GM19351 (cell line): Measurements from ENCODE around the gene MOB1B.
A peak's percentile ranks its signal among the peaks of the same experiment; 100 is the strongest.
"Not testable (repeated sequence)": the region's sequence is repeated elsewhere in the genome, so short reads cannot be mapped to it uniquely, and the experiment has no call there.

Experiments used
- ATAC-seq: cut with Tn5 transposase; IDR thresholded peaks from one replicate; pipeline ENCODE4 v1.9.1; 2021; ENCODE audit warnings: mild to moderate bottlenecking, moderate library complexity; ENCODE audit not compliant: unreplicated experiment

MOB1B gene

DNA sequence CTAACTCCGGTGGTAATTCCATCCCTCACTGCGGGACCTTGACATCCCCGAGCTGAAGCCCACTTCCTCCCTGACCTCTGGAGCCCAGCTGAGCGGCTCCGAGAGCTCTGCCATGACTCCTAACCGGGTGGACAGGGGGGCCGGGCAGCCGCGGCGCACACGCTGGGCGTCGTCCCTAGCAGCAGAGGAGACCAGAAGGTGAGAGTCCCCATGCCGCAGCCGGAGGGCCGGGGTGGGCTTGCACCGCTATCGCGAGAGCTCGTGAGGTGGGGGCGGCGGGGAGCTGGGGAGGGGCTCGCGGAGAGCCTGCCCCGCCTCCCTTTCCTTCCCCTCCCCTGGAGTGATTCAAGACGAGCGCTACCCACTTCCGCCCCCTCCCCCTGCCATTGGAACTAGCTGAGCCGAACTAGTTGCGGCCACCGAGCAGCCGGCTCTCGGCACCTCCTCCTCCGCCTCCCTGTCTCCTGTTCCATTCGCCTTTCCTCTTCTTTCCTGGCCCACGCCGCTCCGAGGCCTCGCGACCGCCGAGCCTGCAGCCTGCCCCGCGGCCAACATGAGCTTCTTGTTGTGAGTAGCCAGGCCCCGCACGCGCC, at the start of gene MOB1B:
TSS of gene MOB1B (plus strand) at position 386 of the 593 bp plus-strand sequence. CDS start at position 554, 168 bp downstream.
- peak; percentile 91 for ATAC-seq

DNA sequence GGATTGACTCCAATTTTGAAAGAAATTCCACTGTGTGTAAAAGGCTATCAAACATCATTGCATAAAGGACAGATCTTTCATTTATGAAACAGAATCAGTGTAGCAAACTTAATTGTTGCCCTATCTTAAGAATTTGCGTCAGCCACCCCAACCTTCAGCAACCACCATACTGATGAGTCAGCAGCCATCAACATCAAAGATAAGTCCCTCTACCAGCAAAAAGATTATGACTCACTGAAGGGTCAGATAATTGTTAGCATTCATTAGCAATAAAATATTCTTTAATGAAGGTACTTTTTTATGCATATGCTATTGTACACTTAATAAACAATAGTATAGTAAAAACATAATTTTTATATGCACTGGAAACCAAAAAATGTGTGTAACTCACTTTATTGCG, 46.7 kb upstream of the MOB1B start:
- ATAC-seq = no peak

DNA sequence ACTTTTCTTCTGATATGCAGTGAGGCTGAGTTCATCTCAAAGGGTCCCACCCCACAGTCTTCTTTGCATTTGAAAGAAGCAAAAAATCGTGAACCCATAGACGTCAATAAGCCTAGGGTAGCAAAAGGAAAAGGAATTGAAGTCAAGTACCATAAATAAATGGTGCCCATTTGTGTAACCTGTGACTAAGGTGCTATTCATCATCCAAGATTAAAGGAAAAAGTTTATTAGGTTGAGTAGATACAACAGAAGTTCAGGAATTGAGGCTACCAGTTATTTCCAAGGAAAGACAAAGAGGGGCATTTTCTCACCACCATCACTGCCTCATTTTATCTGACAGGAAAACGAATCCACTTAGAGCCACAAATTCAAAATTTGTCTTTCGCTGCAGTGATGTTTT, 43.7 kb upstream of the MOB1B start:
- no peak for ATAC-seq

DNA sequence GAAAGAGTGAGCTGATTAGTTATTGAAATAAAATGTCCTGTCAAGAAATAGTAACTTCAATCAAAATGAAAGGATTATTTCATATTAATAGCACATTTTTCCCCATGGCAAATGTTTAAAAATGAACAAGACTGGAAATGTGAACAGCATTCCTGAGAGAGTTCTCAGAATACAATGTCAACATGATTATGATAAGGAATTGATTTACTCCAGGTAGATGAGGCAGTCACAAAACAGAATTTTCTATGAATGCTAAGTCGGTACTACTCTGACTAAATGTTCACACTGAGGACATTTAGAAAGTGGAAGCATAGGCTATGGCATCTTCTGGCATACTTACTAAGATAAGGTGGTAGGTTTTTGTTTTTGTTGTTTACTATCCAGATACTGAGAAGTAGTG, 43.1 kb upstream of the MOB1B start:
- ATAC-seq = no peak

DNA sequence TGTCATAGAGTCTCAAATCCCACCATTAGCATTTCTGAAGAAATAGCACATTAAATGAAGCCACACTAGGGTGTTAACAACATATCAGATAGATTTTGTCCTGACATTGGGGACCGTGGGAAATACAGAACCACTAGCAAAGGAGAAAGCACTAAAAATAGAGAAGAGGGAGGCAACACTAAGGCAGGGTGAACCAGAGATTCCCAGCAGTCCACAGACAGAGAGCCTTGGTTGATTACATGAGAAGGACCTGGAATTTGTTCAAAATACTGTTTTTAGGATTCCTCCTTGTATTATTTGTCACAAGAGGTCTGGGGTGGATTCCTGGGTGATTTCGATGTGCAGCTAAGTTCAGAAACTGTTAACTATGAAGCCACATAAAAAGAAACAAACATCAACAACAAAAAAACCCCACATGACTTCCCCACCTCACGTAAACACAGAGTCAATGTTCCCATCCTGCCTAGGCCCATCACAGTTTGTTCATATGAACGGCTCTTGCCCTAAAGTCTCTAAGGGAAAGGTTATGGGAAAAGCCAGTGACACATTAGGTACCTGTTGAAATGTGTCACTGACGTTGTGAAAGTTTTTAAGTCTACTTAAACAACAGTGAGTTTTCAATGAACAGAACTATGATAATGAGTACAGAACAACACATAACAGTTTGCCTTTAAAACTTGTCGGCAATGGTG, 38.9 kb upstream of the MOB1B start:
- peak; percentile 75 for ATAC-seq

DNA sequence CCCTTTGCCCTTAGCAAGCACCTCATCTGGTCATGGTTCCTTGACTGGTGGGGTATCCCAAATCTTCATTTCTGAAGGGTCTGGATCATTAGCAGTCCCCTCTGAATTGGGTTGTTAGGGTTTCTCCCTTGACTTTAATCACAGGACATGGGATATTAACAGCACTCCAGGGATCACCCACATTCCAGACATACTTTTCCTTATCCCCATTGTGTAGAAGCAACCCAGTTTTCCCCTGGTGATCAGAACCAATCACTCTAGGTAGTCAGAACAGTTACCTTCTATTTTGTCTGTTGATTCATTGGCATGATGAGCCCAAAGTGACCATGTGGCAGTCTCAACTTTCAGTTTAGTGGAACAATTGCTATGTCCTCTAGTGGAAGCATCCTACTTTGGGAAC, 33.4 kb upstream of the MOB1B start:
- no peak for ATAC-seq

DNA sequence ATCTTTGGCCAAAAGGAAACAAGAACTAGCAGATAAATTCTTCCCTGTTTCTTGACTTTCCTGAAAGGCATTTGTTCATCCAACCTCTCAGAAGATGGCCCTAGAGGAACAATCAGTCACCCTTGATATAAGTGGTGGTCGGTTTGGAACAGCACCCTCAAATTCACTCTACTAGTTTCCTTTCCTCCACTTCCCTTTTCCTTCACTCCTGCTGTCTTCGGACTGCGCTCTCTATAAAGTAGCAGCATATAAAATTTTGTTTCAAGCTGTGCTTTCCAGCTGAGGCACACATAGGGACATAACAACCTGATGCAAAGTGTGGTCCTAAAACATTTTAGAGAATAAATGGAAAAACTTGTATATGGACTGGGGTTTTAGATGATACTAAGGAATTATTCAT, 29.0 kb upstream of the MOB1B start:
- ATAC-seq = no peak

DNA sequence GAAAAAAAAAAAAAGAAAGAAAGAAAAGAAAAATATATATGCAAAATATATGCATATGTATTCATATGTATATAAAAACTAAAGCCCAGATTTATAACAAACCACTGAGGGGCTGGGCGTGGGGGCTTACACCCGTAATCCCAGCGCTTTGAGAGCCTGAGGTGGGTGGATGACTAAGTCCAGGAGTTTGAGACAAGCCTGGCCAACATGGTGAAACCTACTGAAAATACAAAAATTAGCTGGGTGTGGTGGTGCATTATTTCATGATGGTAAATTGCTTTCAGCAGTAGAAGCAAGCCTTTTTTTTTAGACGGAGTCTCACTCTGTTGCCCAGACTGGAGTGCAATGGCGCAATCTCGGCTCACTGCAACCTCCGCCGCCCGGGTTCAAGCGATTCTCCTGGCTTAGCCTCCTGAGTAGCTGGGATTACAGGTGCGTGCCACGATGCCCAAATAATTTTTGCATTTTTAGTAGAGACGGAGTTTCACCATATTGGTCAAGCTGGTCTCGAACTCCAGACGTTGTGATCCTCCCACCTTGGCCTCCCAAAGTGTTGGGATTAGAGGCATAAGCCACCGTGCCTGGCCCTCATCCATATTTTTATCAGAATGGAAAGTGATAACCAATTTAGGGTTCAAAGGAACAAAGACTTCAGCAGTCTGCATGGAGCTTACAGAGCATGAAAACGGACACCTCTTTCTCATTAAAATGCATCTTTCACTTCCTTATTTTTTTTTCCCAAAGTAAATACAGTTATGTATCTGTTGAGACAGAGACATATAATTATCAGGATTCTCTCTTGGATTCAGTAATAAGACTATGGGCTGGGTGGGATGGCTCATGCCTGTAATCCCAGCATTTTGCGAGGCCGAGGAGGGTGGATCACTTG, 27.7 kb upstream of the MOB1B start:
- peak; percentile 78 for ATAC-seq

DNA sequence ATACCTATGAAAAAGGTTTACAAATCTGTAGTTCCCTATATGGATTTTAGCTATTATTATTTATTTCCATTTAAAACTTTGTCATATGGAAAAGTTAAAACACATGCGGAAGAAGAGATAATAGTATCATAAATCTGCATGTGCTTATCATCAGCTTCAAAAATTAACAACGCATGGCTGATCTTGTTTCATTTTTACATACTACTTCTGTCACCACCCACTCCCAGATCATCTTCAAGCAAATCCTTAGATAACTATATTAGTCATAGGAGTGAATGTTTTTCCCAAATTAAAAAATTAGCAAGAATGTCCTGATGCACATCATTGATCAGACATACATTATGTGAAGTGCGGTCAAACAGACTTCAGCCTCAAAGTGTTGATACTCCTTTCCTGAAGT, 24.6 kb upstream of the MOB1B start:
- ATAC-seq = no peak

DNA sequence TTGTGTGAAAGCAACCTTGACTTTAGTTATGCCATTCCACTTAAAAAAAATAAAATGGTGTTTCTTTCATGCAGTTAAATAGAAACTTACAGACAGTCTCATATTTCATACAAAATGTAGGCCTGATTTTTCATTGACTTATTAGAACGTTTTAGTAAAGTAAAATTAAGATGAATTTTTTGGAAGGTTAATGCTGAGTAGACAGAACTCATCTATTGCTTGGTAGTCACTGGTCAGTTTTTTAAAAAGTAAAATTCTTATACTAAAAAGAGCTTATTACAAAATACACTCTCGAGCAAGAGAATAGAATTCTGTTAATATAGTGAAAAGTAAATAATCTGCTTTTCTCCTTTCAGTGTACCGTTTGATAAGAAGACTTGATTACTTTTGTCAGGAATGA, 21.4 kb upstream of the MOB1B start:
- ATAC-seq = no peak

DNA sequence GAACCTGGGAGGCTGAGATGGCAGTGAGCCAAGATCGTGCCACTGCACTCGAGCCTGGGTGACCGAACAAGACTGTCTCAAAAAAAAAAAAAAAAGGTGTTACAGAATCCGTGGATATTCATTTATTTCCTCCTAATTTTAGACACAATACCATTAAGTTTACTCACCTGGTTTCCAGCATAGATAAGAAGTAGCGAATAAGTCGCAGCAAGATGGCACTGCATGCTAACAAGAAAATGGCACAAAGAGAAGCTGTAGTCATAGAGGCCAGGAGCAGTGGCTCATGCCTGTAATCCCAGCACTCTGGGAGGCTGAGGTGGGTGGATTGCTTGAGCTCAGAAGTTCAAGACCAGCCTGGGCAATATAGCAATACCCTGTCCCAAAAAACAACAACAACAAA, 17.0 kb upstream of the MOB1B start:
- ATAC-seq = no peak

DNA sequence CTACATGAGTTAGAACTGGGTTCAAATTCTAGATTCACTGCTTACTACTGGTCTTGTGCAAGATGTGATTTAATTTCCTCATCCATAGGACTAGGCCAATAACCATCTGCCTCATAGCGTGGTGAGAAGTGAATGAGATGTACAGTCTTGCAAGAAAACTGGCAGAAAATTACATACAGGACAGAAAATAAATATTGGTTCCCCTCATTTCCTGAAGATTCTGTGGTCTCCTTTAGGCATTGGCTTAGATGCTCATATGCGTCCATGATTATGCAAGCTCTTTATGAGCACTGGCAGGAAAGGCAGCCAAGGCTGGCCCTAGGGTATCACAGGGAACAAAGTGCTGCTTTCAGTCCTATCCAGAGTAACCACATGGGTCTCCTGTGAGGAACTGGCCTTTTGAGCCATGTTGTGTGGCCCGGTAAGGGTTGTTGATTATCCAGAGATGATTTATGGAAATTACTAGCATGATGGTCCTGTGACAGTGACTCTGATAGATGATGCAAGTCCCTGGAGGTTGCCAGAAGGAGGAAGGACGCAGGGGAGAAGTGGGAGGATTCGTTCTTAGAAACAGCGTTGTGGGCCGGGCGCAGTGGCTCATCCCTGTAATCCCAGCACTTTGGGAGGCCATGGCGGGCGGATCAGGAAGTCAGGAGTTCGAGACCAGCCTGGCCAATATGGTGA, 9.9 kb upstream of the MOB1B start:
- no peak for ATAC-seq

DNA sequence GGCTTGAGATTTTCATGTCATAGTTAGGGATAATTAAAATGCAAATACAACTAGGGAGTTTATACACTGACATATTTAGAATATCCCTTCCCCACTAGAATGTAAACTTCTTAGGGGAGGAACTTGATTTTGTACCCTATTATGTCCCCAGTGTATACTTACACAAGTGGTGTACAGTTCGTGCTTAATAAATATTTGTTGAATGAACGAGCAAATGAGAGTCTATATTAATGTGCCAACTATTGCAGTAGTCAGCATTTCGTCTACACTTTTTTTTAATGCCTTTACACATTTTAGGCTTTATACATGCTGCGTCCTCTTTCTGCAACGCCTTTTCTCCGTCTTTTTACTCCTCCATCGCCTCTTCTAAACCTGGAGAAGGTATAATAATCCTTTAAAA, 8.4 kb upstream of the MOB1B start:
- no peak for ATAC-seq

DNA sequence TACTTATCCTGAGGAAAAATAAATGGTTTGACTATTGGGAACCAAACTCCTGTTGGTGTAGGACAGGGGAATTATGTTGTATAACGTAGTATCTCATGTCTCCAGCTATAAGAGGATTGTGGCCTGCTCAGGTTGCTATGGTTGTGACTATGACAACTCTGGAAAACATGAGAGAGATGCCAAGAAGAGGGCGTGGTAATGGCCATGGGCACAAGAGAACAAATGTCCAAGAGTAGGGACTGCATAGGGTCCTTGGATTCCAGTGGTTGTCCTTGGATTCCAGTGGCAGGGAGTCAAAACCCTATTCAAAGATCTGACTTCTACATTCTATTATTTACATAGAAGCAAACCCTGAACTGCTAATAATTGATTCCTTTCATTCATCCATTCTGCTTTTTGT, 6.8 kb upstream of the MOB1B start:
- ATAC-seq = peak; percentile 19

DNA sequence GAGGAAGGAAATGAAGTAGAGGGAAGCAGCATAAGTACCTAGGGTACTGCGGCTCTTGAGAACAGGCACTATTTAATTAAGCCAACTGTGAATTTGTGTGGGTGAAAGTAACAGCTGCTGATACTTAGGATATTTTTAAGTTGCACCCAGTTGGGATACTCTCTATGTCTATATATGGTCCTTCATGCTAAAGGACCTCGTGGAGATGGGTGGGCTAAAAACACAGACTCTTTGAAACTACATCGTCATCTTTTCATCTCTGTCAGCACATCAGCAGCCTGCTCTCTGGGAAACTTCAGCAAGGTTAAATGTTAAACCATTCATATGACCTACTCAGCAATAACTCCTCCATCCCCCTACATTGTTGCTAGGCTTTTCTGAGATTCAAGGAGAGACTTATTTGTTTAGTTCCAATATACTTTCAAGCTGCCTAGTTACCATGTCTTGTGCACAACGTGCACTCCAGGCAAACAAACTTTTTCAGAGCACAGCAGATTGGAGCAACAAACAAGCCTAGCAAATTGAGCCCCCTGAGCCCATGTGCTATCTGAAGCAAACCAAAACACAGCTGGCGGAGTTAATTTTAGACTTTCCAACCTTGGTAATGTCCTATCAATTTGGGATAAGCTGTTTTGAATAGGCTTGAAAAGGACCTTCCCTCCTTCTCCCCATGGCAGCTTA, 6.2 kb upstream of the MOB1B start:
- peak; percentile 49 for ATAC-seq

DNA sequence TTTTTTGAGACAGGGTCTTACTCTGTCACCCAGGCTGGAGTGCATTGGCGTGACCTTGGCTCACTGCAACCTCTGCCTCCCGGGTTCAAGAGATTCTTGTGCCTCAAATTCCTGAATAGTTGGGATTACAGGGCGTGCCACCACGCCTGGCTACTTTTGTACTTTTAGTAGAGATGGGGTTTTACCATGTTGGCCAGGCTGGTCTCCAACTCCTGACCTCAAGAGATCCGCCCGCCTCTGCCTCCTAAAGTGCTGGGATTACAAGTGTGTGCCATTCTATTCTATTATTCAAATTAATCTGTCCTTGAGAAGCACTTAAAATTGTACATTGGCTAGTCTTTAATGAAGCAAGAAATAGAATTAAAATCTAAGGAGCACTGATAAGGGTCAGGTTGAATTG, 3.6 kb upstream of the MOB1B start:
- not testable (repeated sequence) for ATAC-seq

DNA sequence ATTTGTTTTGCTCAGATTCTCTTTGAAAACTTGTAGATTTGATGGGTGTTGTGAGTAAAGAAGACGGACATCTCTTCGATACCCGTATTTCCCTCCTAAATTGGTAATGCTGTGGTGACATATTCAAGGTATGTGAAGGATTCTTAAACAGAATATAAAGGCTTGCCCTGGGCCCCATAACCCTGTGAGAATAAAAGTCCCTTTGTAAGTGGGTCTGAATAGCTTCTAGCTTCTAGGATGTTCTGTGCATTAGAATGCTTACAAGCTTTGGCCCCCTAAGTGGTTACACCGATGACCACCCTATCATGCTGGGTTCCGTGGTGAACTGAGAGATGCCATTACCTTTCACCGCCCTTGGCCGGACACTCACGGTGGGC, 574 bp upstream of the MOB1B start:
- ATAC-seq = no peak

DNA sequence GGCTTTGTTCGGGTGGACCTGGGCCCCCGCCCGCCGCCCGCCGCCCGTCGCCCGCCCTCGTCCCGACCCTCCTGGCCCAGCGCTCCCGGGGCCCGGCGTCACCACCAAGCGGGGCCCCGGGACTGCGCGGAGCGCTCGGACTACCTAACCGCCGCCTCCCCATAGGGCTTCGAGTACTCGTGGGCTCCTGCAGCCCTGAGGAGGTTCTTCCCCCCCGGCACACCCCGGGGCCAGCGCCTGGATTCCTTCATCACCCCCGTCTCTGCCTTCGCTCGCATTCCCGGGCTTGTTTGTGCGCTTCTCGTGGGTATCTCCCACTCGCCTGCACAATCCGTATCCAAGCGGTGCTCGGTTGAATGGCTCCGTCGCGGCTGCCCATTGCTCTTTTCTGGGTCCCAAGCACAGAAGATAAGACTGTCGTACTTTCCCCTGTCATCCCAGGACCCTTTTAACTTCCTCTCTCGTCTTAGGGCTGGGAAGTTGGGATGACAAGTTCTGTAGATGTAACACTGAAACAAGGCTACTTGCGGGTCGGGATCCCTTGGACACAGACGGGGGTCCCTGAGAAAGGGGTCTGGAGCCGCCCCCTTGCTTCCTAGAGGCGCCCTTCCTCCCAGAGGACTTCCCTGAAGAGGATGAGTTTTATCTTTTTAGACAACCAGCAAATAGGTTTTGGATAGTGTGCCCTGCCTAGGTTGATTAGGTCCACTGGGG, 565 bp downstream of the MOB1B start:
- peak; percentile 51 for ATAC-seq

DNA sequence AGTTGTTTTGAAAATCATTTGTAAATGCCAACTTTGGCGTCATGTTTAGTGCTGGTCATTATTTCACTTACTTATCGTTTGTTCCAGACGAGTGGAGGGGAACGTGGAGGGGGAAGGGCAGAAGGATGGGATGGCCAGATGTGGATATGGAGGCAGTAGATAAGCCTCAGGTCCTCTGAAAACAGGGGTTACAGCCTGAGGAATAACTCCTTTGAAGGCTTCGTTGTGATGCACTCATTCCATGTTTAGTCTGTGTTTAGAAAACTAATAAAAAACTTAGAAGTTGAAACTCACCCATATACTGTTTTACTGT, 1.1 kb downstream of the MOB1B start:
- ATAC-seq = no peak

DNA sequence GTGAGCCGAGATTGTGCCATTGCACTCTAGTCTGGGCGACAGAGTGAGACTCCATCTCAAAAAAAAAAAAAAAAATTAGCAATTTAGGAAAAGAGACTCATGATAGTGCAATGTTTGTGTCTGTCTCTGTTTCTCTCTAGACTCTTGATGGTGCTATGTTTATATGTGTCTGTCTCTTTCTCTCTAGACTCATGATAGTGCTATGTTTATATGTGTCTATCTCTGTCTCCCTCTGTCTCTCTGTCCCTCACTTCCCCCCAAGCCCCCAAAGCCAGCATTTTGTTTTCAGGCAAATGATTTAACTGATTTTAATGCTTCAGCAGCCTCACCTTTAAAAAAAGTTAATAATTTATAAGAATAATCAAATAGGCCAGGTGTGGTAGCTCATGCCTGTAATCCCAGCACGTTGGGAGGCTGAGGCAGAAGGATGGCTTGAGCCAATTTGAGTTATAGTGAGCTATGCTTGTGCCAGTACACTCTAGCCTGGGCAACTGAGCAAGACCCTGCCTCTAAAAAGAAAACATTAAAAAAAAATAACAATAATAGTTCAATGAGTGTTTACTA, 6.9 kb downstream of the MOB1B start:
- ATAC-seq = no peak
